Neural cell (in vitro differentiated cells): ENCODE results near the gene IQSEC2. TPM values are rescaled to one million over a fixed set of nuclear protein-coding genes. Genes with fewer than 3 reads are reported as not detected.

ENCODE experiments used
- H2AFZ ChIP-seq: fragments of 200-600, 300-800 bp; sonication (generic), shearing (Covaris generic); 2 replicates; pipeline ENCODE4 v1.6.0; 2014; ENCODE audit warnings: low read depth, mild to moderate bottlenecking, antibody characterized with exemption, low read length, moderate library complexity
- H3F3A ChIP-seq: fragments of 200-600 bp; shearing (Covaris generic); 2 replicates; pipeline ENCODE4 v1.6.1; 2016; ENCODE audit warnings: mild to moderate bottlenecking, moderate library complexity, mixed read lengths, antibody characterized with exemption, low read length; ENCODE audit not compliant: insufficient read depth, poor library complexity, severe bottlenecking
- H3K27ac ChIP-seq: fragments of 200-600, 300-800 bp; sonication (generic), shearing (Covaris generic); 2 replicates; pipeline ENCODE4 v1.5.1; 2014; ENCODE audit warnings: mild to moderate bottlenecking, low read length, moderate library complexity
- H3K27me3 ChIP-seq: fragments of 300-800, 200-600 bp; sonication (generic), shearing (Covaris generic); 2 replicates; pipeline ENCODE4 v1.6.0; 2014; ENCODE audit warnings: mild to moderate bottlenecking, low read depth, low read length, moderate library complexity; ENCODE audit not compliant: insufficient read depth
- H3K36me3 ChIP-seq: fragments of 300-800, 200-600 bp; sonication (generic), shearing (Covaris generic); 2 replicates; pipeline ENCODE4 v1.5.1; 2014; ENCODE audit warnings: mild to moderate bottlenecking, antibody characterized with exemption, low read length, moderate library complexity; ENCODE audit not compliant: insufficient read depth
- H3K4me2 ChIP-seq: fragments of 300-800, 200-600 bp; sonication (generic), shearing (Covaris generic); 2 replicates; pipeline ENCODE4 v1.6.0; 2014; ENCODE audit warnings: mild to moderate bottlenecking, low read length
- H3K4me3 ChIP-seq: fragments of 300-800, 200-600 bp; sonication (generic), shearing (Covaris generic); 2 replicates; pipeline ENCODE4 v1.5.1; 2014; ENCODE audit warnings: mild to moderate bottlenecking, low read length, moderate library complexity
- H3K79me2 ChIP-seq: fragments of 200-600 bp; shearing (Covaris generic); replicated peaks from 2 replicates; pipeline ENCODE4 v1.6.0; 2014; ENCODE audit warnings: mild to moderate bottlenecking, low read length, moderate library complexity; ENCODE audit not compliant: insufficient read depth
- H3K9ac ChIP-seq: fragments of 300-800, 200-600 bp; sonication (generic), shearing (Covaris generic); 2 replicates; pipeline ENCODE4 v1.6.1; 2016; ENCODE audit warnings: mild to moderate bottlenecking, low read length, mixed read lengths
- H3K9me2 ChIP-seq: fragments of 200-600 bp; shearing (Covaris generic); 2 replicates; pipeline ENCODE4 v1.6.1; 2016; ENCODE audit warnings: mild to moderate bottlenecking, low read length, mixed read lengths; ENCODE audit not compliant: insufficient read depth
- H3K9me3 ChIP-seq: fragments of 200-600, 300-800 bp; sonication (generic), shearing (Covaris generic); 2 replicates; pipeline ENCODE4 v1.6.1; 2016; ENCODE audit warnings: mild to moderate bottlenecking, mixed run types, low read length, moderate library complexity, mixed read lengths
- H4K20me1 ChIP-seq: fragments of 200-600 bp; shearing (Covaris generic); 2 replicates; pipeline ENCODE4 v1.6.1; 2016; ENCODE audit warnings: mild to moderate bottlenecking, mixed run types; ENCODE audit not compliant: insufficient read depth
- CTCF ChIP-seq: fragments of 450-650 bp; IDR thresholded peaks from 2 replicates; pipeline ENCODE4 v1.5.1; 2014; ENCODE audit warnings: antibody characterized with exemption, mild to moderate bottlenecking, moderate library complexity; ENCODE audit not compliant: poor library complexity, severe bottlenecking
- EP300 ChIP-seq: fragments of 450-650 bp; conservative IDR thresholded peaks from 2 replicates; pipeline ENCODE4 v1.6.1; 2014; ENCODE audit warnings: antibody characterized with exemption, mild to moderate bottlenecking, moderate library complexity; ENCODE audit not compliant: poor library complexity, severe bottlenecking
- EZH2 ChIP-seq: fragments of 200-600, 300-800 bp; shearing (Covaris generic), sonication (generic); IDR thresholded peaks from 2 replicates; pipeline ENCODE4 v1.6.1; 2014; ENCODE audit warnings: antibody characterized with exemption, low read length, borderline replicate concordance, mild to moderate bottlenecking; ENCODE audit not compliant: insufficient read depth, poor library complexity, severe bottlenecking
- MXI1 ChIP-seq: fragments of 450-650 bp; conservative IDR thresholded peaks from 2 replicates; pipeline ENCODE4 v1.6.1; 2014; ENCODE audit warnings: antibody characterized with exemption, mild to moderate bottlenecking; ENCODE audit not compliant: poor library complexity, severe bottlenecking
- POLR2AphosphoS5 ChIP-seq: IDR thresholded peaks from 2 replicates; pipeline ENCODE4 v1.6.1; 2012
- RAD21 ChIP-seq: fragments of 450-650 bp; conservative IDR thresholded peaks from 2 replicates; pipeline ENCODE4 v1.6.1; 2014; ENCODE audit warnings: antibody characterized with exemption, mild to moderate bottlenecking, moderate library complexity
- SMC3 ChIP-seq: fragments of 450-650 bp; conservative IDR thresholded peaks from 2 replicates; pipeline ENCODE4 v1.6.1; 2014; ENCODE audit warnings: antibody characterized with exemption, mild to moderate bottlenecking, moderate library complexity; ENCODE audit not compliant: poor library complexity
- TAF1 ChIP-seq: IDR thresholded peaks from 2 replicates; pipeline ENCODE4 v1.6.1; 2012; ENCODE audit warnings: low read depth
- polyA plus RNA-seq: library from polyadenylated mRNA; depleted of rRNA; stranded (reverse); fragments of >200 nt; gene quantifications from 2 replicates; pipeline ENCODE4 v1.2.3, GENCODE V29; 2014
- TF ChIP-seq, protein P1 (sequence below): IDR thresholded peaks from 2 replicates; pipeline ENCODE4 v1.6.1; 2012; ENCODE audit warnings: borderline replicate concordance

The IQSEC2 gene
- polyA plus RNA-seq, 1 donor from 2014 or later, result 2.4 TPM

GRCh38 chrX:53317365-53318069 is 36.1 kb upstream of the IQSEC2 start:
- no peaks in the 10 kb centered on the region for H4K20me1 ChIP-seq
- peak overlapping the region; percentile 34 for H3K4me3 ChIP-seq
- H3F3A ChIP-seq, result no peaks in the 10 kb centered on the region
- H3K27ac ChIP-seq, result no peak overlapping the region
- no peaks in the 10 kb centered on the region for H3K36me3 ChIP-seq
- H3K27me3 ChIP-seq, result peaks cover 35% of the 10 kb centered on the region
- TF ChIP-seq, protein P1, sequence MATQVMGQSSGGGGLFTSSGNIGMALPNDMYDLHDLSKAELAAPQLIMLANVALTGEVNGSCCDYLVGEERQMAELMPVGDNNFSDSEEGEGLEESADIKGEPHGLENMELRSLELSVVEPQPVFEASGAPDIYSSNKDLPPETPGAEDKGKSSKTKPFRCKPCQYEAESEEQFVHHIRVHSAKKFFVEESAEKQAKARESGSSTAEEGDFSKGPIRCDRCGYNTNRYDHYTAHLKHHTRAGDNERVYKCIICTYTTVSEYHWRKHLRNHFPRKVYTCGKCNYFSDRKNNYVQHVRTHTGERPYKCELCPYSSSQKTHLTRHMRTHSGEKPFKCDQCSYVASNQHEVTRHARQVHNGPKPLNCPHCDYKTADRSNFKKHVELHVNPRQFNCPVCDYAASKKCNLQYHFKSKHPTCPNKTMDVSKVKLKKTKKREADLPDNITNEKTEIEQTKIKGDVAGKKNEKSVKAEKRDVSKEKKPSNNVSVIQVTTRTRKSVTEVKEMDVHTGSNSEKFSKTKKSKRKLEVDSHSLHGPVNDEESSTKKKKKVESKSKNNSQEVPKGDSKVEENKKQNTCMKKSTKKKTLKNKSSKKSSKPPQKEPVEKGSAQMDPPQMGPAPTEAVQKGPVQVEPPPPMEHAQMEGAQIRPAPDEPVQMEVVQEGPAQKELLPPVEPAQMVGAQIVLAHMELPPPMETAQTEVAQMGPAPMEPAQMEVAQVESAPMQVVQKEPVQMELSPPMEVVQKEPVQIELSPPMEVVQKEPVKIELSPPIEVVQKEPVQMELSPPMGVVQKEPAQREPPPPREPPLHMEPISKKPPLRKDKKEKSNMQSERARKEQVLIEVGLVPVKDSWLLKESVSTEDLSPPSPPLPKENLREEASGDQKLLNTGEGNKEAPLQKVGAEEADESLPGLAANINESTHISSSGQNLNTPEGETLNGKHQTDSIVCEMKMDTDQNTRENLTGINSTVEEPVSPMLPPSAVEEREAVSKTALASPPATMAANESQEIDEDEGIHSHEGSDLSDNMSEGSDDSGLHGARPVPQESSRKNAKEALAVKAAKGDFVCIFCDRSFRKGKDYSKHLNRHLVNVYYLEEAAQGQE, result no peak
- TF ChIP-seq EZH2 (no peak), SMC3 (peak; percentile 86), RAD21 (peak; percentile 77), EP300 (no peak), MXI1 (no peak), TAF1 (no peak), CTCF (peak; percentile 83), POLR2AphosphoS5 (no peak)
- H3K4me2 ChIP-seq, result no peak overlapping the region
- no peak overlapping the region for H2AFZ ChIP-seq
- H3K79me2 ChIP-seq, result no peaks in the 10 kb centered on the region
- no peaks in the 10 kb centered on the region for H3K9me2 ChIP-seq
- no peak overlapping the region for H3K9ac ChIP-seq
- no peaks in the 10 kb centered on the region for H3K9me3 ChIP-seq

- TF ChIP-seq RAD21, result no peak
- TF ChIP-seq EZH2, result no peak
- no peak for TF ChIP-seq TAF1
- TF ChIP-seq MXI1, result no peak
- TF ChIP-seq POLR2AphosphoS5, result no peak
- no peak for TF ChIP-seq SMC3
- TF ChIP-seq, protein P1, result no peak
- TF ChIP-seq CTCF, result no peak
- TF ChIP-seq EP300, result no peak
- Histone ChIP-seq H3K27ac (no peak overlapping the region), H3K9me3 (no peaks in the 10 kb centered on the region), H3K9me2 (no peaks in the 10 kb centered on the region), H3K9ac (no peak overlapping the region), H3K4me3 (no peak overlapping the region), H3K79me2 (no peaks in the 10 kb centered on the region), H2AFZ (no peak overlapping the region), H3F3A (no peaks in the 10 kb centered on the region), H3K4me2 (no peak overlapping the region), H4K20me1 (no peaks in the 10 kb centered on the region), H3K36me3 (no peaks in the 10 kb centered on the region), H3K27me3 (peaks cover 28% of the 10 kb centered on the region)
Measured at GRCh38 chrX:53316860-53317237, 35.5 kb upstream of the IQSEC2 start.
